Right lobe of liver (tissue), 6 donors: ENCODE measurements around the gene ELOVL4. TPM values are rescaled to one million over a fixed set of nuclear protein-coding genes. Genes with fewer than 3 reads are reported as not detected.

Experiments used
- ATAC-seq, 4 donors: fragments of 200-7000 bp; cut with Tn5 transposase; one replicate each; pipeline ENCODE4 v1.9.1; 2020; ENCODE audit warnings: mild to moderate bottlenecking in 4 of 4, moderate library complexity in 4 of 4
- DNase-seq, 3 donors: peaks; one replicate each; pipeline ENCODE4 v3.0.0-alpha.2; 2020
- H3K27ac ChIP-seq, 3 donors: fragments of 200-600 bp; one replicate each; pipeline ENCODE4 v1.8.0; 2022
- H3K27me3 ChIP-seq, 2 donors: fragments of 200-600 bp; one replicate each; pipeline ENCODE4 v1.8.0; 2022
- H3K36me3 ChIP-seq, 4 donors: fragments of 200-600 bp; sonication (generic) in 1 of 4; one replicate each; pipeline versions ENCODE4 v1.5.1 to v1.8.0; 2017 to 2022; ENCODE audit warnings: control low read depth in 1 of 4
- H3K4me1 ChIP-seq, 4 donors: fragments of 200-600 bp; sonication (generic) in 1 of 4; one replicate each; pipeline versions ENCODE4 v1.5.1 to v1.8.0; 2017 to 2022; ENCODE audit warnings: control low read depth in 1 of 4
- H3K4me3 ChIP-seq, 3 donors: fragments of 200-600 bp; one replicate each; pipeline ENCODE4 v1.8.0; 2022
- H3K9me3 ChIP-seq, 4 donors: fragments of 200-600 bp; sonication (generic) in 1 of 4; one replicate each; pipeline versions ENCODE4 v1.5.1 to v1.8.0; 2017 to 2022; ENCODE audit warnings: control low read depth in 1 of 4
- POLR2A ChIP-seq: fragments of 450-650 bp; IDR thresholded peaks from one replicate; pipeline ENCODE4 v1.6.1; 2017; ENCODE audit warnings: antibody characterized with exemption, mild to moderate bottlenecking
- WGBS: methylation state at CpG from one replicate; pipeline ENCODE4 v1.1.6; 2018; ENCODE audit warnings: low coverage, low lambda C conversion rate; ENCODE audit not compliant: insufficient coverage; ENCODE audit errors: missing lambda C conversion rate; 5-methylcytosine and 5-hydroxymethylcytosine counted together
- intact Hi-C, 2 donors: fragments of 100-400 bp; cut with DNase I; formaldehyde crosslinking; loops; one replicate each; pipeline versions ENCODE4 v1.11.2 to v1.14.1; 2022
- total RNA-seq, 6 experiments: library from RNA; depleted of rRNA in 2 of 6; stranded (reverse); fragments of >200 nt in 2 of 6; fragmentation: NEBNext Ultra II Directional in 3 of 6; extraction: Animal tissue kit (Norgen Biotek cat#: 25700) in 3 of 6; gene quantifications; one replicate each; pipeline versions ENCODE4 v1.1.0 to v1.2.4, GENCODE V29; 2016 to 2023
- TF ChIP-seq, protein P1 (sequence below), 4 donors: fragments of 200-600 bp in 3 of 4; fragments of 450-650 bp in 1 of 4; IDR thresholded peaks; one replicate each; pipeline versions ENCODE4 v1.5.1 to v1.8.0; 2016 to 2022; ENCODE audit warnings: antibody characterized with exemption in 4 of 4, mild to moderate bottlenecking in 2 of 4
- donor health status: DM: no; HTN: yes; CAD: no.
- donor health status: DM: no; HTN: no; CAD: no.
- donor health status: DM: no; HTN: no; CAD: no.
- donor health status: DM: no; HTN: yes; CAD: no.
- donor health status: DM: no; HTN: yes; CAD: no.

ELOVL4 gene
- total RNA-seq, 6 experiments from 2014 or later = 0.07 TPM; not detected in 4

DNA sequence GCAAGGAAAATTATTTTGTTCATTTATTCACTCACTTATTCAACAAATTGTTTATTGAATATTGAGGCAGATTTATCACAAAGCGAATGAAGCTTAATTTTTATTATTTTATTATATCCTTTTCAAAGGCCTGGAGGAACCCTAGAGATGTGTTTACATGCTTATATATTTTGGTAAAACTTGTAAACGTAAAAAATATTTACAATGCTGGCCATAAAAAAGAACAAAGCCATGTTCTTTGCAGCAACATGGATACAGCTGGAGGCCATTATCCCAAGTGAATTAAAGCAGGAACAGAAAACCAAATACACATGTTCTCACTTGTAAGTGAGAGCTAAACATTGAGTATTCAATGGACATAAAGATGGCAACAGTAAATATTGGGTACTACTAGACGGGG is 58.8 kb downstream of the ELOVL4 start:
- no peak for TF ChIP-seq POLR2A
- TF ChIP-seq, protein P1, sequence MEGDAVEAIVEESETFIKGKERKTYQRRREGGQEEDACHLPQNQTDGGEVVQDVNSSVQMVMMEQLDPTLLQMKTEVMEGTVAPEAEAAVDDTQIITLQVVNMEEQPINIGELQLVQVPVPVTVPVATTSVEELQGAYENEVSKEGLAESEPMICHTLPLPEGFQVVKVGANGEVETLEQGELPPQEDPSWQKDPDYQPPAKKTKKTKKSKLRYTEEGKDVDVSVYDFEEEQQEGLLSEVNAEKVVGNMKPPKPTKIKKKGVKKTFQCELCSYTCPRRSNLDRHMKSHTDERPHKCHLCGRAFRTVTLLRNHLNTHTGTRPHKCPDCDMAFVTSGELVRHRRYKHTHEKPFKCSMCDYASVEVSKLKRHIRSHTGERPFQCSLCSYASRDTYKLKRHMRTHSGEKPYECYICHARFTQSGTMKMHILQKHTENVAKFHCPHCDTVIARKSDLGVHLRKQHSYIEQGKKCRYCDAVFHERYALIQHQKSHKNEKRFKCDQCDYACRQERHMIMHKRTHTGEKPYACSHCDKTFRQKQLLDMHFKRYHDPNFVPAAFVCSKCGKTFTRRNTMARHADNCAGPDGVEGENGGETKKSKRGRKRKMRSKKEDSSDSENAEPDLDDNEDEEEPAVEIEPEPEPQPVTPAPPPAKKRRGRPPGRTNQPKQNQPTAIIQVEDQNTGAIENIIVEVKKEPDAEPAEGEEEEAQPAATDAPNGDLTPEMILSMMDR (IDR thresholded peaks at IDR 0.05) = no peak
- Histone ChIP-seq H3K27ac (no peak overlapping the region), H3K27me3 (no peaks in the 10 kb centered on the region), H3K9me3 (no peaks in the 10 kb centered on the region), H3K4me3 (no peak overlapping the region), H3K4me1 (no peaks in the 10 kb centered on the region), H3K36me3 (no peaks in the 10 kb centered on the region)
- WGBS = 69% methylated on average over 2 of the region's 3 CpGs
- DNase-seq = no peak
- ATAC-seq = no peak
- intact Hi-C loops = no loop called here

DNA sequence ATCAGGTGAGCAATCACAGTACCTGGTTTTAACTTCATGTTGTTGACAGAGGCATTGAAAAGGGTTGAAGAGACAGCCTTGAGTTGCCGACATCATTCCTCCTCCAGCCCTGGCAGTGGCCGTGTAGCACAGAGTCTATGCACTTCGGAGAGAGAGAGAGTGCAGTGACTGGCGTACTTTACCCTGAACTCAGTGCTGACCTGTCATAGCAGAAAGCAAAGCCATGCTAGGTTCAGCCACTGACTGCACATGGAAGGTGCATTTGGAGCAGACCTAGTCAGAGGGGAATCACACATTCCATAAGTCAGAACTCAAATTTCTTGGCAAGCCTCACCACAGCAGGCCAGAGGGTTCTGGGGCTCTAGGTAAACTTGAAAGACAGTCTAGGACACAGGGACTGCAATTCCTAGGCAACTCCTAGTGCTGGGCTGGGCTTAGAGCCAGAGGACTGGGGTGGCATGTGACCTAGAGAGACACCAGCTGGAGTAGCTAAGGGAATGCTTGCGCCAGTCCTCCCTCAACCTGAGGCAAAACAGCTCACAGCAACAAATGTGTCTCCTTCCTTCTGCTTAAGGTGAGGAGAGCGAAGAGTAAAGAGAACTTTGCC is 69.1 kb downstream of the ELOVL4 start:
- ATAC-seq = peak; percentile 87 to 95 (median 92)
- intact Hi-C loops = no loop called here
- peak; percentile 76 to 93 (median 90) for DNase-seq
- no peaks in the 10 kb centered on the region for H3K36me3 ChIP-seq
- peak overlapping the region in 2 of 3 donors; percentile 30 to 67 for H3K27ac ChIP-seq
- peaks cover 0 to 47% (median 14%) of the 10 kb centered on the region in 4 donors for H3K4me1 ChIP-seq
- WGBS = 30% methylated on average over 3 of the region's 6 CpGs
- TF ChIP-seq POLR2A = no peak
- TF ChIP-seq, protein P1 (IDR thresholded peaks at IDR 0.05) = no peak
- H3K27me3 ChIP-seq = no peaks in the 10 kb centered on the region
- H3K9me3 ChIP-seq = no peaks in the 10 kb centered on the region
- H3K4me3 ChIP-seq = no peak overlapping the region

DNA sequence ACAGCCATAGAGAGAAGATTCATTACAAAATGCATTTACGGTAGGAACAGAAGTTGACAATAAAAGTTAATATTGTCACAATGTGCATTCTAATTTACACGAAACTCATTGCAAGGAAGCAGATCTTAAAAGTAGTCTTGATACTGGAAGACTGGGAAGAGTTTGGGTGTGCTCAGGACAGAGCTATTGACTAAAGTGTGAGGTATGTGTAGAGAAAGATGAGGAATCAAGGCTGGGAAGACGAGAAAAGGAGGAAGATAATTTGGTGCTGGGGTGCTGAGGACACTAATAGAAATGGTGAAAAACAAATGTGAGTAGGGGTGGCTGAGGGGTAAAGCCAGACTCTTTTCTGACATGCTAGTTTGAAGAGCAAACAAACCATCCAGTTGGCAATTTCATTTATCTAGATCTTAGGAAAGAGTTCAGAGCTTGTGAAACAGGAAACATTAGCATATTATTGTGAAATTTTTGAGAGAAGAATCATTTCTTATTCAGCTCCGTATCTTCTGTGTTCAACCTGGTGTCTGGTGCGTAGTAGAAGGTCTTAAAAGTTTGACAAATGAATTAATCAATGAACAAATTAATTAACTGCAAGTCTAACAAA is 72.7 kb downstream of the ELOVL4 start:
- TF ChIP-seq, protein P1 (IDR thresholded peaks at IDR 0.05) = no peak
- TF ChIP-seq POLR2A = no peak
- DNase-seq = no peak
- H3K36me3 ChIP-seq = no peaks in the 10 kb centered on the region
- intact Hi-C loops = no loop called here
- peak; percentile 44 to 74 (median 57) for ATAC-seq
- 33% methylated on average over 5 of the region's 5 CpGs for WGBS
- peak overlapping the region in 2 of 3 donors; percentile 22 to 61 for H3K27ac ChIP-seq
- no peaks in the 10 kb centered on the region for H3K27me3 ChIP-seq
- H3K9me3 ChIP-seq = no peaks in the 10 kb centered on the region
- peaks cover 0 to 48% (median 11%) of the 10 kb centered on the region in 4 donors for H3K4me1 ChIP-seq
- H3K4me3 ChIP-seq = no peak overlapping the region

DNA sequence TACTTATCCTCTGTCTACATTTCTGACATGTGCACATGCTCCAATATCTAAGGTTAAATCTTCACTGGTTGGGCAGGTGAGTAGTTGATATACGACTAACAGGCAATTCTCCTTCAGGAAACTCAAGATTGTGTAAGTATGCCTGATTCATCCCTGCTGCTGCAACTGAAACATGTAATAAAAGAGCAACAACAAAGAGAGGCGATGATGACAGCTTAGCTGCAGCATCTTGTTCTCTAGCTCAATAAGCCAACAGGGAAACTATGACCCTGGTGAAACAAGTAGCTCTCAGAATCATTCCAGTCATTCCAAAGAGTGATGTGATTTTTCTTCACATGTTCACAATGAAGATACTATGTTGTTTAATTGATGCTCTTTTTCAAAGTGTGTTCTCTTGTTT is 74.4 kb downstream of the ELOVL4 start:
- no peak overlapping the region for H3K4me3 ChIP-seq
- WGBS = 64% methylated on average over 2 of the region's 2 CpGs
- ATAC-seq = no peak
- H3K4me1 ChIP-seq = peaks cover 0 to 42% (median 12%) of the 10 kb centered on the region in 4 donors
- no peak overlapping the region for H3K27ac ChIP-seq
- H3K27me3 ChIP-seq = no peaks in the 10 kb centered on the region
- intact Hi-C loops = no loop called here
- TF ChIP-seq POLR2A = no peak
- TF ChIP-seq, protein P1 (IDR thresholded peaks at IDR 0.05) = no peak
- no peaks in the 10 kb centered on the region for H3K36me3 ChIP-seq
- DNase-seq = no peak
- H3K9me3 ChIP-seq = no peaks in the 10 kb centered on the region
